Heart right ventricle (tissue), 16 donors: ENCODE measurements around the gene COX7A2L. TPM values are rescaled to one million over a fixed set of nuclear protein-coding genes. Genes with fewer than 3 reads are reported as not detected.
"Not testable (repeated sequence)": the region's sequence is repeated elsewhere in the genome, so short reads cannot be mapped to it uniquely, and the experiment has no call there.

Source experiments
- ATAC-seq, 8 donors: fragments of 200-7000 bp; cut with Tn5 transposase; one replicate each; pipeline ENCODE4 v1.9.1; 2020; ENCODE audit warnings: mild to moderate bottlenecking in 8 of 8, moderate library complexity in 8 of 8, moderate number of reproducible peaks in 1 of 8
- DNase-seq, 2 donors: peaks; one replicate each; pipeline ENCODE4 v3.0.0-alpha.2; 2020
- H3K27ac ChIP-seq, 10 donors: fragments of 200-600 bp; sonication (generic) in 2 of 10; one replicate each; pipeline versions ENCODE4 v1.5.0 to v1.8.0; 2020 to 2022; ENCODE audit warnings: mild to moderate bottlenecking in 3 of 10
- H3K27me3 ChIP-seq, 7 donors: fragments of 200-600 bp; one replicate each; pipeline ENCODE4 v1.8.0; 2021 to 2022; ENCODE audit warnings: mild to moderate bottlenecking in 2 of 7
- H3K36me3 ChIP-seq, 9 donors: fragments of 200-600 bp; sonication (generic) in 1 of 9; one replicate each; pipeline versions ENCODE4 v1.5.0 to v1.8.0; 2020 to 2022; ENCODE audit warnings: mild to moderate bottlenecking in 2 of 9
- H3K4me1 ChIP-seq, 9 donors: fragments of 200-600 bp; sonication (generic) in 1 of 9; one replicate each; pipeline versions ENCODE4 v1.5.0 to v1.8.0; 2020 to 2022; ENCODE audit warnings: mild to moderate bottlenecking in 4 of 9
- H3K4me3 ChIP-seq, 10 donors: fragments of 200-600 bp; sonication (generic) in 2 of 10; one replicate each; pipeline versions ENCODE4 v1.5.0 to v1.8.0; 2020 to 2022; ENCODE audit warnings: mild to moderate bottlenecking in 7 of 10, moderate library complexity in 2 of 10
- H3K9me3 ChIP-seq, 11 donors: fragments of 200-600 bp in 10 of 11; sonication (generic) in 2 of 11; one replicate each; pipeline versions ENCODE4 v1.5.0 to v1.8.0; 2013 to 2022; ENCODE audit warnings: mild to moderate bottlenecking in 2 of 11, control low read depth in 1 of 11, moderate library complexity in 1 of 11
- CTCF ChIP-seq, 9 donors: fragments of 200-600 bp; sonication (generic) in 2 of 9; IDR thresholded peaks; one replicate each; pipeline versions ENCODE4 v1.5.0 to v1.8.0; 2021 to 2022; ENCODE audit warnings: antibody characterized with exemption in 9 of 9, mild to moderate bottlenecking in 5 of 9, moderate library complexity in 1 of 9
- WGBS, 2 donors: extraction: QIAGEN DNeasy Blood & Tissue Kit; methylation state at CpG; one replicate each; pipeline ENCODE4 v1.1.7; 2013; ENCODE audit warnings: inconsistent platforms in 1 of 2; 5-methylcytosine and 5-hydroxymethylcytosine counted together
- intact Hi-C, 10 donors: fragments of 100-400 bp; cut with DNase I; formaldehyde crosslinking; loops; one replicate each; pipeline versions ENCODE4 v1.11.1 to v1.14.2; 2022
- polyA plus RNA-seq, 2 donors: library from polyadenylated mRNA; stranded (reverse); fragments of 200-250 nt; gene quantifications; one replicate each; pipeline ENCODE4 v1.2.3, GENCODE V29; 2013
- total RNA-seq, 10 donors: library from RNA; stranded (reverse); fragmentation: NEBNext Ultra II Directional in 3 of 10; extraction: Animal tissue kit (Norgen Biotek cat#: 25700) in 3 of 10; gene quantifications; one replicate each; pipeline versions ENCODE4 v1.2.1 to v1.2.4, GENCODE V29; 2021 to 2023
- donor health status: Arrhythmogenic right ventricular cardiomyopathy.
- donor health status: ischemic (EF 13 %, LVEDD 7.1; RV severe dilation, severe dysfunction).
- donor health status: healthy with polysubstance abuse.
- donor health status: DM: no; HTN: yes; CAD: no.
- donor health status: DM: no; HTN: no; CAD: no.
- donor health status: ischemic (EF 25% LVEDD 6.9; RV normal size, moderate dysfunction).
- donor health status: ischemic (EF 25% LVEDD 5.7; RV mildly dilated, moderate dysfunction).
- donor health status: healthy.
- donor health status: DM: yes; HTN: yes; CAD: no.
- donor health status: Ischemic cardiomyopathy.
- donor health status: ischemic (EF 35%, LVEDD 5.7; RV mildly dilated, moderate dysfunction).
- donor health status: nonischemic (EF 11% LVEDD 7.7; RV severe dilation, severe dysfunction).
- donor health status: DM: yes; HTN: yes; CAD: no.
- donor health status: PGD.
- donor health status: ischemic (EF 29% LVEDD 5.4; RV normal size, mild dysfunction).
- donor health status: nonischemic (EF 23%, LVEDD 6.1; RV moderate dilation, normal function).

The COX7A2L gene
- total and polyA plus RNA-seq, 12 donors: 36.4 to 141 (median 106) TPM

GRCh38 chr2:42401773-42402172 is 40.8 kb upstream of the COX7A2L start:
- Histone ChIP-seq H3K4me1 (no peaks in the 10 kb centered on the region), H3K27me3 (peaks cover 0 to 3% (median 0%) of the 10 kb centered on the region in 7 donors), H3K27ac (no peak overlapping the region), H3K4me3 (no peak overlapping the region), H3K36me3 (no peaks in the 10 kb centered on the region), H3K9me3 (peaks cover 0 to 8% (median 0%) of the 10 kb centered on the region in 11 donors)
- 90 to 93% methylated on average over 6 of the region's 6 CpGs for WGBS, 2 donors
- DNase-seq (no peak), ATAC-seq (no peak)
- no peak for TF ChIP-seq CTCF (IDR thresholded peaks at IDR 0.05)
- intact Hi-C loops: no loop called here

- H3K4me3 ChIP-seq, H3K27me3 ChIP-seq, H3K27ac ChIP-seq, DNase-seq, H3K36me3 ChIP-seq, H3K4me1 ChIP-seq, ATAC-seq, H3K9me3 ChIP-seq, intact Hi-C loops: not testable (repeated sequence)
- WGBS, 2 donors: 96 to 97% methylated on average over 11 of the region's 11 CpGs
These were observed 37.0 kb upstream of the COX7A2L start for GRCh38 chr2:42398052-42398451.

- H3K27ac ChIP-seq, H3K36me3 ChIP-seq, H3K4me1 ChIP-seq, intact Hi-C loops, ATAC-seq, H3K4me3 ChIP-seq, H3K9me3 ChIP-seq, DNase-seq: not testable (repeated sequence)
- H3K27me3 ChIP-seq: peaks cover 0 to 12% (median 4%) of the 10 kb centered on the region in 7 donors
- 96 to 99% methylated on average over 3 of the region's 3 CpGs for WGBS, 2 donors
These were observed 32.3 kb upstream of the COX7A2L start for GRCh38 chr2:42393320-42393719.

GRCh38 chr2:42392191-42392590 is 31.2 kb upstream of the COX7A2L start:
- TF ChIP-seq CTCF (IDR thresholded peaks at IDR 0.05): no peak
- 89 to 100% methylated on average over 1 of the region's 1 CpG for WGBS, 2 donors
- intact Hi-C loops: no loop called here
- Histone ChIP-seq H3K4me3 (no peak overlapping the region), H3K27ac (no peak overlapping the region), H3K27me3 (peaks cover 0 to 12% (median 4%) of the 10 kb centered on the region in 7 donors), H3K4me1 (no peaks in the 10 kb centered on the region), H3K36me3 (no peaks in the 10 kb centered on the region), H3K9me3 (no peaks in the 10 kb centered on the region)
- DNase-seq (no peak), ATAC-seq (no peak)

GRCh38 chr2:42390401-42390969 is 29.5 kb upstream of the COX7A2L start:
- no peak for ATAC-seq
- DNase-seq: no peak
- H3K4me3 ChIP-seq: no peak overlapping the region
- 70 to 71% methylated on average over 5 of the region's 5 CpGs for WGBS, 2 donors
- H3K27ac ChIP-seq: no peak overlapping the region
- H3K36me3 ChIP-seq: no peaks in the 10 kb centered on the region
- intact Hi-C loops: no loop called here
- H3K27me3 ChIP-seq: peaks cover 0 to 9% (median 0%) of the 10 kb centered on the region in 7 donors
- no peaks in the 10 kb centered on the region for H3K4me1 ChIP-seq
- no peaks in the 10 kb centered on the region for H3K9me3 ChIP-seq
- no peak for TF ChIP-seq CTCF (IDR thresholded peaks at IDR 0.05)
